Measurements from ENCODE around the gene SEZ6L2. TPM values are rescaled to one million over a fixed set of nuclear protein-coding genes. Genes with fewer than 3 reads are reported as not detected.

SEZ6L2 gene
- total RNA-seq, 1 donor from 2014 or later, result 8.7 TPM

DNA sequence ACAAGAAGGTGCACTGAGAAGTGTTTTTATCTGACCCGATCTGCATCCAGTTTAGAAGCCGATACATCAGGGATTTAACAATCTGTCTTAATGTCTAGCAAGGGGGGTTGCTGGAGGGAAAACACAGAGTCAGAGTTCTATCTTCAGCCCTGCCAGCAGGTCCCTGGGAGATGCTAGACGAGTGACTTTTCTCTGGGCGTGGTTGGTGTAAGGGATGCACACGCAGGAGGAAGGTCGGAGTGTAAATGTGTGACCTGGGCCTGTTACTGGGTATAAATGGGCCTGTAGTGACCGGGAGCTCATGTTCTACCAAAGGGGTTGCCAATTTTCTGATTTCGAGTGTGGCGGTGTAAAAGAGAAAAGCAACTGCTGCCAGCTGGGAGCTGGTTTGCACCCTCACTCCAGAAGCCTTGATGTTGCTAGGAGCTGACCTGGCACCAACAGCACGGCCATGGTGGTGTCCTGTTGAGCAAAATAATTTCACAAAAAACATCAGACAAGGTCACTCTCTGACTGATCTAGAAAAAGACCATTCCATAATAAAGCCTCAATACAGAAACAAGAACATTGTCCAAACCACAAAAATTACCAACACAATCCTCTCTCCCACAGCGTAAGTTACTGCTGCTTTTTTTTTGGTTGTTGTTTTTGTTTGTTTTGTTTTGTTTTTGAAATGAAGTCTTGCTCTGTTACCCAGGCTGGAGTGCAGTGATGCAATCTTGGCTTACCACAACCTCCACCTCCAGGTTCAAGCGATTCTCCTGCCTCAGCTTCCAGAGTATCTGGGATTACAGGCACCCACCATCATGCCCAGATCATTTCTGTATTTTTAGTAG, 27.9 kb upstream of the SEZ6L2 start:
- no peak for DNase-seq (ENCODE audit: low read depth, low spot score)
- no peaks in the 10 kb centered on the region for H3K9me3 Mint-ChIP-seq
- peak overlapping the region; percentile 97 for H3K4me3 Mint-ChIP-seq
- TF ChIP-seq, protein P1, sequence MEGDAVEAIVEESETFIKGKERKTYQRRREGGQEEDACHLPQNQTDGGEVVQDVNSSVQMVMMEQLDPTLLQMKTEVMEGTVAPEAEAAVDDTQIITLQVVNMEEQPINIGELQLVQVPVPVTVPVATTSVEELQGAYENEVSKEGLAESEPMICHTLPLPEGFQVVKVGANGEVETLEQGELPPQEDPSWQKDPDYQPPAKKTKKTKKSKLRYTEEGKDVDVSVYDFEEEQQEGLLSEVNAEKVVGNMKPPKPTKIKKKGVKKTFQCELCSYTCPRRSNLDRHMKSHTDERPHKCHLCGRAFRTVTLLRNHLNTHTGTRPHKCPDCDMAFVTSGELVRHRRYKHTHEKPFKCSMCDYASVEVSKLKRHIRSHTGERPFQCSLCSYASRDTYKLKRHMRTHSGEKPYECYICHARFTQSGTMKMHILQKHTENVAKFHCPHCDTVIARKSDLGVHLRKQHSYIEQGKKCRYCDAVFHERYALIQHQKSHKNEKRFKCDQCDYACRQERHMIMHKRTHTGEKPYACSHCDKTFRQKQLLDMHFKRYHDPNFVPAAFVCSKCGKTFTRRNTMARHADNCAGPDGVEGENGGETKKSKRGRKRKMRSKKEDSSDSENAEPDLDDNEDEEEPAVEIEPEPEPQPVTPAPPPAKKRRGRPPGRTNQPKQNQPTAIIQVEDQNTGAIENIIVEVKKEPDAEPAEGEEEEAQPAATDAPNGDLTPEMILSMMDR (conservative IDR thresholded peaks at IDR 0.05), result no peak
- H3K4me1 Mint-ChIP-seq, result peaks cover 31% of the 10 kb centered on the region
- peak overlapping the region; percentile 100 for H3K27ac Mint-ChIP-seq (ENCODE audit: unreplicated experiment)
- H3K36me3 Mint-ChIP-seq (ENCODE audit: low read depth), result no peaks in the 10 kb centered on the region
- H3K27me3 Mint-ChIP-seq (ENCODE audit: low read depth), result no peaks in the 10 kb centered on the region

DNA sequence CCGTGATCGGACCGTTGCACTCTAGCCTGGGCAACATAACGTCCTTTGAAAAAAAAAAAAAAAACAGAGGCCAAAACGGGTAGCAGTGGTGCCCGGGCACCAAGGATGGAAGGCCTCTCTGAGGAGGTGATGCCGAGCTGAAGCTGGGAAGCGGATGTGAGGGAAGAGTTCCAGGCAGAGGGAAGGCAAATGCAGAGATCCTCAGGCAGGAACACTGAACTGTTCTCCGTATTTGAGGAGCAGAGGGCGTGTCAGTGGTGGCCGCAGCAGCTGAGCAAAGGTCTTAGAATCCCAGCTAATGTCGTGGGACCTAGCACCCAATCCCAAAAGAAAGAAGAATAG, 27.3 kb upstream of the SEZ6L2 start:
- Mint-ChIP-seq H3K9me3 (no peaks in the 10 kb centered on the region), H3K36me3 (ENCODE audit: low read depth) (no peaks in the 10 kb centered on the region), H3K4me3 (peak overlapping the region; percentile 97), H3K27ac (ENCODE audit: unreplicated experiment) (peak overlapping the region; percentile 100), H3K27me3 (ENCODE audit: low read depth) (no peaks in the 10 kb centered on the region), H3K4me1 (peaks cover 31% of the 10 kb centered on the region)
- DNase-seq (ENCODE audit: low read depth, low spot score), result no peak
- TF ChIP-seq, protein P1 (conservative IDR thresholded peaks at IDR 0.05), result no peak

DNA sequence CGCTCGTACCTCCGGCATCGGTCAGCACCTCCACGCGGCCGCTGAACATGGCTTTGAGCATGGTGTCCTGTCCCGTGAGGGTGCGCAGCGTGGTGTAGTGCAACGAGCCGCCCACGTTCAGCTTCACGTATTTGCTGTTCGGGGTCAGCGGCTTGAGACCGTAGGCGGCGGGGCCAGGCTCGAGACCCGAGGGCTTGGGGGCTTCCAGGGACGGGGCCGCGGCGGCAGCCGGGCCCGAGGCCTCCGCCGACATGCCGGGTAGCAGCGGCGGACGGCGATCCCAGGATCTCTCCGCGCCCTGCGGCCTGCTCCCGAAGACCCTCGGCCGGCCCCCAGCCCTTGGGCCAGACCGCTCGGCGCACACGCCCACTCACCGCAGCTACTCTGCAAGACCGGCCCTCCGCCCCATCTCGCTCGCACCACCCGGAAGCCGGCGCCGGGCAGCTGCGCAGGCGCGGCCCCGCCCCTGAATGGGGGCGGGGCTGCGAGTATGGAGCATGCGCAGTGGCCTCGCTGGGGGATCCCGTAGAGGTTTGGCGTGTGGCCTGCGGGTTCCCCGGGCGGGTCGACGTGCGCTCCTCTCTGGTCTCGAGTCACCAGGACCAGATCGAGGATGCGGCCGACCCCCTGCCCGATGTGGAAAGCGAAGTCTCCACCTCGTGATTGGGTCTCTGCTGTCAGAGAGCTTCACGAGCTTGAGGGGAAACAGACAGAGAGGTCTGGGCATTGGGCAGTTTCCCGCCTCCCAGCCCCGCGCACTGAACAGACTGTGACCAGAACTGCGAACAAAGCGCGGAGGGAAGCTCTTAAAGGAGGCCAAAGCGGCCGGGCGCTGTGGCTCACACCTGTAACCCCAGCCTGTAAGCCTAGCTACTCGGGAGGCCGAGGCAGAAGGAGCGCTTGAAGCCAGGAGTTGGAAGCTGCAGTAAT, 26.7 kb upstream of the SEZ6L2 start, which contains the start of gene KCTD13:
TSS of gene KCTD13 (minus strand) at position 446 of the 930 bp plus-strand sequence. CDS start at position 253, 193 bp downstream.
- peaks cover 31% of the 10 kb centered on the region for H3K4me1 Mint-ChIP-seq
- DNase-seq (ENCODE audit: low read depth, low spot score), result peak; percentile 95
- H3K4me3 Mint-ChIP-seq, result peak within 1 kb of the TSS; percentile 97
- no peaks in the 10 kb centered on the region for H3K9me3 Mint-ChIP-seq
- H3K36me3 Mint-ChIP-seq (ENCODE audit: low read depth), result no peaks in the 10 kb centered on the region
- no peaks in the 10 kb centered on the region for H3K27me3 Mint-ChIP-seq (ENCODE audit: low read depth)
- TF ChIP-seq, protein P1 (conservative IDR thresholded peaks at IDR 0.05), result no peak
- peak within 1 kb of the TSS; percentile 100 for H3K27ac Mint-ChIP-seq (ENCODE audit: unreplicated experiment)

DNA sequence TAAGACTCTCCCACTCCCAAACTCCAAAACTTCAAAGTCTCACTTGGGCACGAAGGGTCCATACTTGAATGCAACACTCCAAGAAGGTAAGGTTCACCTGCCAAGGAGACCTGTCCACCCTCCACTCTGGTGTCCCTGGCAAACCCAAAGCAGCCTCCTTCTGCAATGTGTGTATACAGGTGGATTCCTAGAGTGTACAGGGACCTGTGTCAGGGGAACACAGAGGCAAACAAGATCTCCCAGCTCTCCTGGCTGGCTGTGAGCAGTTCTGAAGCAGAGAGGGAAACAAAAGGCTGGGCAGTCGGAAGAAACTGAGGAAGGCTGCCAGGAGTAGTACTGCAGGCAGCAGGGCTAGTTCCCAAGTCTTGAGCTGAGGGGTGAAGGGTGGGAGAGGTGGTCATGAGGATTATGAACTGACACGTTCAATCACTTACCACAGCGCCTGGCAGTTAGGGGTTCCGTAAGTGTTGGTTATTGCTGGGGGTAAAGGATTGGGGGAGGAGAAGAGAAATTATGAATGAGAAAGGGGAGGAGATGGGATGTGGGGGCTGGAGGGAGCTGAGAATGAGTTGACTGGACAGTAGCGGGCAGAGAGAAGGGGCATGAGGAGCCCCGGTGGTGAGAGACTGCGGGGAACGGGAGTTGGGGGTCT, 25.9 kb upstream of the SEZ6L2 start:
- Mint-ChIP-seq H3K9me3 (no peaks in the 10 kb centered on the region), H3K27me3 (ENCODE audit: low read depth) (no peaks in the 10 kb centered on the region), H3K36me3 (ENCODE audit: low read depth) (no peaks in the 10 kb centered on the region), H3K27ac (ENCODE audit: unreplicated experiment) (peak overlapping the region; percentile 25), H3K4me1 (peaks cover 31% of the 10 kb centered on the region), H3K4me3 (peak overlapping the region; percentile 96)
- TF ChIP-seq, protein P1 (conservative IDR thresholded peaks at IDR 0.05), result no peak
- DNase-seq (ENCODE audit: low read depth, low spot score), result no peak

DNA sequence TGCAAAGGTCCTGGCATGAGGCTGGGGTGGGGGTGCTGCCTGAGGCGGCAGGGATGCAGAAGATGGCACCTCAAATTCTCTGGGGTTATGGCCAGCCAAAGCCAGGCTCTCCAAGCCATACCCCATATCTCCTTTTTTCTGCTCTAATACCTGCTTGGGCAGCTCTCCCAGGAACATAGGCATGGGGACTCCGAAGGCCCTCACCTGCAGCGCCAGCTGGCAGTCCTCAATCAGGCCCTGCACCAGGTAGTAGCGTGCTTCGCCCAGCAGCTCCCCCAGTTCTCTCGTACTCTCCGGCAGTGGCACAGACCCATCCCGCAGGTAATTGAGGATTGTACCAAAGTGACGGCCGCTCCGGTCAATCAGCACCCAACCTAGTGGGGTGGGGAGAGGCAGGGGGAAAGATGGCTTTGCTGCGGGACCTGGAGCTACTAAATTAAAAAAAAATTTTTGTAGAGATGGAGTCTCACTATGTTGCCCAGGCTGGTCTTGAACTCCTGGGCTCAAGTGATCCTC, 23.7 kb upstream of the SEZ6L2 start:
- no peaks in the 10 kb centered on the region for H3K9me3 Mint-ChIP-seq
- peaks cover 31% of the 10 kb centered on the region for H3K4me1 Mint-ChIP-seq
- peak overlapping the region; percentile 61 for H3K4me3 Mint-ChIP-seq
- TF ChIP-seq, protein P1 (conservative IDR thresholded peaks at IDR 0.05), result no peak
- no peak overlapping the region for H3K27ac Mint-ChIP-seq (ENCODE audit: unreplicated experiment)
- DNase-seq (ENCODE audit: low read depth, low spot score), result no peak
- no peaks in the 10 kb centered on the region for H3K27me3 Mint-ChIP-seq (ENCODE audit: low read depth)
- no peaks in the 10 kb centered on the region for H3K36me3 Mint-ChIP-seq (ENCODE audit: low read depth)

All from neural crest cell (in vitro differentiated cells).